ENCODE measurements around the gene VASH2.
"Not testable (repeated sequence)": the region's sequence is repeated elsewhere in the genome, so short reads cannot be mapped to it uniquely, and the experiment has no call there.

Gene VASH2

DNA sequence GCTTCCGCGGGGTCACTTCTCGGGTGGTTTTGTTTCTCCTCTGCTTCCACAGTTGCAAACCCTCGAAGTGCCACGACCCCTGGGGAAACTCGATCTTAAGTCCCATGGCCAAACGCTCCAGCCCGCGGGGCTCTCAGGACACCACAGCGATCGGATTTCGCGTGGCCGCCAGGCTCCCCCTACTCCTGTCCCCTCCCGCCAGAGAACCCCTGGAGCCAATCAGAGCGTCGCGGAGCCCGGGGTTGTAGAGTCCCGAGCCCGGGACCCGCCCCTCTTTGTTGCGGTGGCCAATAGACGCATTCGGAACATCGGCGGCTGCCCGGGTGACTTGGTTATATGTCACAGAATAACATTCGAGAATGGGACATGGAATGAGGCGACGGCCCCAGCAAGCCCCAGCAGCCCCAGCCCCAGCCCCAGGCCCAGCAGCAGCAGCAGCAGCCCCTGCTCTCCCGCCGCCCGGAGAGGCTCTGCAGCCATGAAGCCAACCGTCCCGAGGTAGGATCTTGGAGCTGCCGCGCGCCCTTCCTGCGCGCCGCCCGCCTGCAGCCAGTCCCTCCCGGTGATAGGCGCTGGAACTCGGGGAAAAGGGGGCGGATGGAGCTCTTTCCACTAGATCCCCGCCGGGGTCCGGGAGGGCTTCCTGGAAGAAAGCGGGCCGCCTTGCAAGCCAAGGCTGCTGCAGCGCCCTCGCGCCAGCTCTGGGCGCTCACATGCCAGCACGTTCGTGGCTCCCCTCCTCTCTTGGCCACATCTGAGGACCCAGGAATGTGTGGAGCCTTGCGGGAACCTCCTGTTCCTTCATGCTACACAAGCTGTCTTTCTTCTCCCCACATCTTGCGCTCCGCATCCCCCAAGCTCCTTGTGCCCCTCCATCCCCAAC, at the start of gene VASH2:
VASH2 (plus strand) TSS at position 299 of the 883 bp plus-strand sequence. CDS start 1,002 bp downstream, outside the sequence.
- peaks cover 29% of the 10 kb centered on the region for H3K36me3 ChIP-seq (ENCODE audit: insufficient read depth, low read length)
- H3K9me3 ChIP-seq (ENCODE audit: control insufficient read depth, insufficient read depth, low read length) = no peaks in the 10 kb centered on the region
- H3K4me1 ChIP-seq (ENCODE audit: insufficient read depth, low read length) = peaks cover 26% of the 10 kb centered on the region
- peak within 1 kb of the TSS; percentile 73 for H3K9ac ChIP-seq (ENCODE audit: low read depth, low read length)

DNA sequence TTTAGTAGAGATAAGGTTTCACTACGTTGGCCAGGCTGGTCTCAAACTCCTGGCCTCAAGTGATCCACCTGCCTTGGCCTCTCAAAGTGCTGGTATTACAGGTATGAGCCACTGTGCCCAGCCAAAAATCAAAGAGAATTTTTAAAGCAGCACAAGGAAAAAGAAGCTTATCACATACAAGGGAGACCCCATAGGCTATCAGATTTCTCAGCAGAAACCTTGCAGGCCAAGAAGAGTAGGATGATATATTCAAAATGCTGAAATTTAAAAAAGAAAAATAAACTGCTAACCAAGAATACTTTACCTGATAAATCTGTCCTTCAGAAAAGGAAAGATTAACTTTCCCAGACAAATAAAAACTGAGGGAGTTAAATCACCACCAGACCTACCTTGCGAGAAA, 49.1 kb upstream of the VASH2 start:
- Histone ChIP-seq H3K4me1 (ENCODE audit: insufficient read depth, low read length) (0 out of 2 replicates have a peak, but pooled peaks cover 3% of the 10 kb centered on the region), H3K36me3 (ENCODE audit: insufficient read depth, low read length) (peaks cover 36% of the 10 kb centered on the region), H3K9ac (ENCODE audit: low read depth, low read length) (no peak overlapping the region), H3K9me3 (ENCODE audit: control insufficient read depth, insufficient read depth, low read length) (peaks cover 48% of the 10 kb centered on the region)

DNA sequence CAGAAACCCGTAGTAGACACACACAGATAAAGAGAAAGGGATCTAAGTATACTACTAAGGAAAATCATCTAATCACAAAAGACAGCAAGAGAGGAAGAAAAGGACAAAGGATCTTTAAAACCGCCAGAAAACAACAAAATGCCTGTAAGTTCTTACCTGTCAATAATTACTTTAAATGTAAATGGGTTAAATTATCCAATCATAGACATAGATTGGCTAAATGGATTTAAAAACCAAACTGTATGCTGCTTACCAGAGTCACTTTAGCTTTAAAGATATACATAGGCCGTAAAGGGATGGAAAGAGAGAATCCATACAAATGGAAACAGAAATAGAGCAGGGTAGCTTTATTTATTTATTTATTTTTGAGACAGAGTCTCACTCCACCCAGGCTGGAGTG, 48.3 kb upstream of the VASH2 start:
- no peak overlapping the region for H3K9ac ChIP-seq (ENCODE audit: low read depth, low read length)
- peaks cover 48% of the 10 kb centered on the region for H3K9me3 ChIP-seq (ENCODE audit: control insufficient read depth, insufficient read depth, low read length)
- H3K36me3 ChIP-seq (ENCODE audit: insufficient read depth, low read length) = peaks cover 39% of the 10 kb centered on the region
- peaks cover 9% of the 10 kb centered on the region for H3K4me1 ChIP-seq (ENCODE audit: insufficient read depth, low read length)

DNA sequence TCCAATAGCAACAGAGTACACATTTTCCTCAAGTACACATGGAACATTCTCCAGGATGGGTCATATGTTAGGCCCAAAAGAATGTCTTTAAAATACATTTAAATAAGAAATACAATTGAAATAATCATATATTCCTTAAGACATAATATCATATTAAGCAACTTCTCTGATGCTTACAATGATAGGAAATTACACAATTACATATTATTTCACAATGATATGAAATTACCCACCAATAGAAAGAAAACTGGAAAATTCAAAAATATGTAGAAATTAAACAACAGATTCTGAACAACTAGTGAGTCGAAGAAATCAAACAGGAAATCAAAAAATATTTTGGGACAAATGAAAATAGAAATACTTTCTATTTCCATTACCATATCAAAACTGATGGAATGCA, 46.7 kb upstream of the VASH2 start:
- Histone ChIP-seq H3K36me3 (ENCODE audit: insufficient read depth, low read length) (peaks cover 33% of the 10 kb centered on the region), H3K9me3 (ENCODE audit: control insufficient read depth, insufficient read depth, low read length) (peaks cover 48% of the 10 kb centered on the region), H3K4me1 (ENCODE audit: insufficient read depth, low read length) (peaks cover 21% of the 10 kb centered on the region), H3K9ac (ENCODE audit: low read depth, low read length) (no peak overlapping the region)

DNA sequence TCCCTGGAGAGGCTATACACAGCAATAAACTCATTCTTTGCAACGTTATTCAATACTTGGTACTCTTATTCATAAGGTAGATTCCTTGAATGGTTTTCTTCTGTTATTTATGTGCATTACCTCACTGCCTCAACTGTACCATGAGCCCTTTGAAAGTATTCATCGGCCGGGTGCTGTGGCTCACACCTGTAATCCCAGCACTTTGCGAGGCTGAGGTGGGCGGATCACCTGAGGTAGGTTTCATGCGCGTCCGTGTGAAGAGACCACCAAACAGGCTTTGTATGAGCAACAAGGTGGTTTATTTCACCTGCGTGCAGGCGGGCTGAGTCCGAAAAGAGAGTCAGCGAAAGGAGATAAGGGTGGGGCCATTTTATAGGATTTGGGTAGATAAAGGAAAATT, 42.3 kb upstream of the VASH2 start:
- Histone ChIP-seq H3K4me1 (ENCODE audit: insufficient read depth, low read length) (peaks cover 22% of the 10 kb centered on the region), H3K9ac (ENCODE audit: low read depth, low read length) (peak overlapping the region; percentile 35; the same call in 1 of the 2 replicates), H3K36me3 (ENCODE audit: insufficient read depth, low read length) (peaks cover 21% of the 10 kb centered on the region), H3K9me3 (ENCODE audit: control insufficient read depth, insufficient read depth, low read length) (peaks cover 18% of the 10 kb centered on the region)

DNA sequence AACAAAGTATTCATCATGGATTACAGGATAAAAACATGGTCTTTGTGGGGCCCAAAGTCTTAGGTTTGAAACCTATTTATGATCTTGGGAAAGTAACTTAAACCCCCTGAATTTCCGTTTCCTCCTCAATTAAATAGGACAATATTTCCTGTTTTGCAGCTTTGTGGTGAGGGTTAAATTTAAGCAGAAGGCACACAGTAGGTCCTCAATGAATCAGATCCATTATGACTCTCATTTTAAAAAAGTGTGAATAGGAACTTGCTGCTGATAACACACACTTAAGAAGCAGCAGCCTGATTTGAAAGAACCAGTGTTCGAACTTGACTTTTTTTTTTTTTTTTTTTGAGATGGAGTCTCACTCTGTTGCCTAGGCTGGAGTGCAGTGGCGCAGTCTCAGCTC, 41.4 kb upstream of the VASH2 start:
- H3K36me3 ChIP-seq (ENCODE audit: insufficient read depth, low read length) = peaks cover 18% of the 10 kb centered on the region
- H3K9me3 ChIP-seq (ENCODE audit: control insufficient read depth, insufficient read depth, low read length) = peaks cover 15% of the 10 kb centered on the region
- peak overlapping the region; percentile 26; the same call in 1 of the 2 replicates for H3K9ac ChIP-seq (ENCODE audit: low read depth, low read length)
- peaks cover 22% of the 10 kb centered on the region for H3K4me1 ChIP-seq (ENCODE audit: insufficient read depth, low read length)

DNA sequence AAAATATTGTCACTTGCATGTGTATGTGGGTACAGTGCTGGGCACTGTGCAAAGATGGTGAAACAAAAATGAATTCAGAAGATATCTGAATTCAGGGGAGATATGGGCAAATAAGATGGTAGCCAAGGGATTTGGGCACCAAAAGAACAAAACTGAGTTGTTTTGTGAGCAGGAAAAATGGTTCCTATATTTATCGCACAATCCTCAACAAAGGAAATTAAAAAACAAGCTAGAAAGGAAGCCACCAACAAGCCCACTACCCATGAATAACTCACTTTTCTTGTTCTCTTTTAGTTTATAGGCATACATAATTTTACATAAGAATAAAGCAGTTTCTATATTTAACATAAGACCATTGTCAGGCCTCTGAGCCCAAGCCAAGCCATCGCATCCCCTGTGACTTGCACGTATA, 40.7 kb upstream of the VASH2 start:
- peak overlapping the region; percentile 46 for H3K9ac ChIP-seq (ENCODE audit: low read depth, low read length)
- peaks cover 24% of the 10 kb centered on the region for H3K4me1 ChIP-seq (ENCODE audit: insufficient read depth, low read length)
- H3K9me3 ChIP-seq (ENCODE audit: control insufficient read depth, insufficient read depth, low read length) = peaks cover 10% of the 10 kb centered on the region
- H3K36me3 ChIP-seq (ENCODE audit: insufficient read depth, low read length) = peaks cover 18% of the 10 kb centered on the region

DNA sequence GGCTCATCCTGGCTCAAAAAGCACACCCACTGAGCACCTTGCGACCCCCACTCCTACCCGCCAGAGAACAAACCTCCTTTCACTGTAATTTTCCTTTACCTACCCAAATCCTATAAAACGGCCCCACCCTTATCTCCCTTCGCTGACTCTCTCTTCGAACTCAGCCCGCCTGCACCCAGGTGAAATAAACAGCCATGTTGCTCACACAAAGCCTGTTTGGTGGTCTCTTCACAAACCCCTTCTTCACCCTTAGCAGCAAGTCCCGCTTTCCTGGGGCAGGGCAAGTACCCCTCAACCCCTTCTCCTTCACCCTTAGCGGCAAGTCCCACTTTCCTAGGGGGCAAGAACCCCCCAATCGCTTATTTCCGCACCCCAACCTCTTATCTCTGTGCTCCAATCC, 40.1 kb upstream of the VASH2 start:
- H3K9ac ChIP-seq (ENCODE audit: low read depth, low read length) = peak overlapping the region; percentile 48; the same call in 1 of the 2 replicates
- not testable (repeated sequence) for H3K9me3 ChIP-seq (ENCODE audit: control insufficient read depth, insufficient read depth, low read length)
- H3K36me3 ChIP-seq (ENCODE audit: insufficient read depth, low read length) = peaks cover 18% of the 10 kb centered on the region; the same call in 1 of the 2 replicates
- H3K4me1 ChIP-seq (ENCODE audit: insufficient read depth, low read length) = peaks cover 30% of the 10 kb centered on the region

DNA sequence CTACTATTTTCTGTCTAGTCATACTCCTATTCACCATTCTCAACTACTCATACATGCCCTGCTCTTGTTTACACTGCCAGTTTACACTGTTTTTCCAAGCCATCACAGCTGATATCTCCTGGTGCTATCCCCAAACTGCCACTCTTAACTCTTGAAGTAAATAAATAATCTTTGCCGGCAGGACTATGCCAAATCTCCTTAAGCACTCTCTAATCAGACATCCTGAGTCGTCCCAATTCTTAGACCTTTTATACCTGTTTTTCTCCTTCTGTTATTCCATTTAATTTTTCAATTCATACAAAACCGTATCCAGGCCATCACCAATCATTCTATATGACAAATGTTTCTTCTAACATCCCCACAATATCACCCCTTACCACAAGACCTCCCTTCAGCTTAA, 36.7 kb upstream of the VASH2 start:
- not testable (repeated sequence) for H3K9me3 ChIP-seq (ENCODE audit: control insufficient read depth, insufficient read depth, low read length); H3K36me3 ChIP-seq (ENCODE audit: insufficient read depth, low read length)
- Histone ChIP-seq H3K9ac (ENCODE audit: low read depth, low read length) (peak overlapping the region; percentile 50), H3K4me1 (ENCODE audit: insufficient read depth, low read length) (peaks cover 23% of the 10 kb centered on the region)

DNA sequence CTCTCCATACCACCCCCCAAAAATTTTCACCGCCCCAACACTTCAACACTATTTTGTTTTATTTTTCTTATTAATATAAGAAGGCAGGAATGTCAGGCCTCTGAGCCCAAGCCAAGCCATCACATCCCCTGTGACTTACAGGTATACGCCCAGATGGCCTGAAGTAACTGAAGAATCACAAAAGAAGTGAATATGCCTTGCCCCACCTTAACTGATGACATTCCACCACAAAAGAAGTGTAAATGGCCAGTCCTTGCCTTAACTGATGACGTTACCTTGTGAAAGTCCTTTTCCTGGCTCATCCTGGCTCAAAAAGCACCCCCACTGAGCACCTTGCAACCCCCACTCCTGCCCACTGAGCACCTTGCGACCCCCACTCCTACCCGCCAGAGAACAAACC, 36.2 kb upstream of the VASH2 start:
- H3K36me3 ChIP-seq (ENCODE audit: insufficient read depth, low read length); H3K9me3 ChIP-seq (ENCODE audit: control insufficient read depth, insufficient read depth, low read length): not testable (repeated sequence)
- H3K9ac ChIP-seq (ENCODE audit: low read depth, low read length) = peak overlapping the region; percentile 50; the same call in 1 of the 2 replicates
- H3K4me1 ChIP-seq (ENCODE audit: insufficient read depth, low read length) = peaks cover 24% of the 10 kb centered on the region

DNA sequence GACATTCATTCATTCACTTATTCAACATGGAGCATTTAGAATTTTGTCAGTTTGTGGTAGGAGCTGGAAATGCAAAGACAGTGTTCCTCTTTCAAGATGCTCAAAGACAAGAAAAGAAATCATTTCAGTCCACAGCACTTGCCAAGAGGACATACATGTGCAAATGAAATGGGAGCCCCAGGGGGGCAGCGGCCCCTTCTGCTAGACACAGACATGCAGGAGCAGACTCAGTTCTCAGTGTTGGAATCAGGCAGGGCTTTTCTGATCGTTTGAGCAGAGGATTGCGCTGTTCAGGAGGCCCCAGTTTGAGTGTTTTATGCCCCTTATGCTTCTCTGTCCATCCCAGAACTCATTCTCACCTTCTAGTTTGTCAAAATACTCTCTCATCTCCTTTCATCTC, 35.6 kb upstream of the VASH2 start:
- Histone ChIP-seq H3K9ac (ENCODE audit: low read depth, low read length) (peak overlapping the region; percentile 72), H3K4me1 (ENCODE audit: insufficient read depth, low read length) (peaks cover 25% of the 10 kb centered on the region), H3K9me3 (ENCODE audit: control insufficient read depth, insufficient read depth, low read length) (no peaks in the 10 kb centered on the region), H3K36me3 (ENCODE audit: insufficient read depth, low read length) (no peaks in the 10 kb centered on the region; the same call in 1 of the 2 replicates)

DNA sequence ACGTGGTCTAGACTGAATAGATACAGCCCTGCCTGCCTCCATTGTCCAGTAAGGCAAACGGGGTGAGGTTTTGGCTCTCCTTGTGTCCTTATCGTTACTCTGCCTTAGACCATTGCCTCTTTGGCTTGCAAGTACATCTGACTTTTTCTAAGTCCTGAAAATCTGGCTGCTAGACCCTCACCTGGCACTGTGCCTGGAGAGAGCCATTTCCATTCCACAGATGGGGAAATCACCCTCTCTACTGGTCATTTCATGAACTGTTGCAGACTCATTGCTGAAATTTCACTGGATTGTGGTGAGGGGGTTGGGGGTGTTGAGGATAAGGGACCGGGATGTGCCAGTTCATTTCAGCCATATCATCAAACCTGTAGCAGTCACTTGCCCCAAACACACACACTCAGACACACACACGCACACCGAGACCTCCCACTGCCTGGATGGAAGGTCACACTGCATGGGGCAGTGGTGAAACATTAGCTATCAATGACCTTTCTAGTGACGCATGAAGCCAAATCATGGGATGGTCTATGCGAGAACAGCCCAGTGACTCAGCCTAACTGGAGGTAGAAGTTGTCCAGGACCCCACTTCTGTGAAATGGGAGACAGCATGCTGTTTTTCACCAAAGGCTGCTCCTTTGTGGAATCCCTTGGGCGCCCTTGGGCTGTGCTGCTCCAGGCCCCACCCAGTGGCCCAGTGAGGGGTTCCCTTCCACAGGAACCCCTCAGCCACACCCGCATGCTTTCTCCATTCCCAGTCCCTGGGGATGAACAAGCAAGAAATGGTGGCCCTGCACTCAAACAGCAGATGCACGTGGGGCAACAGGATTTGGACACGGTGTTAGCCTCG, 34.9 kb upstream of the VASH2 start:
- Histone ChIP-seq H3K36me3 (ENCODE audit: insufficient read depth, low read length) (no peaks in the 10 kb centered on the region; the same call in 1 of the 2 replicates), H3K9ac (ENCODE audit: low read depth, low read length) (peak overlapping the region; percentile 72), H3K4me1 (ENCODE audit: insufficient read depth, low read length) (peaks cover 25% of the 10 kb centered on the region), H3K9me3 (ENCODE audit: control insufficient read depth, insufficient read depth, low read length) (no peaks in the 10 kb centered on the region)

DNA sequence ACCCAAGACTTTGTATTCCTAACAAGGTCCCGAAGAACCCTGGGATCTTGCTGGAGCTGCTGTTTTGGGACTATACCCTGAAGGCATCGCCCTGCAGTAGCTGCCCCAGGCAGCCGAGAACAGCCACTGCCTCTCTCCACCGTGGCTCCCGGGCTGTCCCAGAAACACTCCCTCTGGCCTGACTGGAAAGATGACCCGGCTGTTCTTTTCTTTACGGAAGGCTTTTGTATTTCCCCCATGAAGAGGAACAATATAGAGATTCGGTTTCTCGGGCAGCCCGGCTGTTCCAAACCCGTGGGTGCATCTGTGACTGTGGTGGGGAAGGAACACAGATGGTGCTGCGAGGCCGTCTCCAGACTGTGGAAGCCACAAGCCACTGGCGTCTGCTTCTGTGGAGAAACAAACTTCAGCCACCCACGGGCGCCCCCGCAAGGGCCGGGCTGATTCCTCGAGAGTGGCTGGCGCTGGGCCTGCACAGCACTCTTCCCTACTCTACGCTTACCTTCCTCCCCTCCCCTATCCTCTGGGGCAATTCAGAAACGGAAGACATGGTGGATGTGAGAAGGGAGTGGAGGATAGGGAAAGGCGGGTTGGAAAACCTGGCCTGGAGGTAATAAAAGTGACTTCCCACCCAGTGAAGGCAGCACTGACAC, 33.7 kb upstream of the VASH2 start:
- Histone ChIP-seq H3K9me3 (ENCODE audit: control insufficient read depth, insufficient read depth, low read length) (no peaks in the 10 kb centered on the region), H3K9ac (ENCODE audit: low read depth, low read length) (peak overlapping the region; percentile 72), H3K36me3 (ENCODE audit: insufficient read depth, low read length) (no peaks in the 10 kb centered on the region; the same call in 1 of the 2 replicates), H3K4me1 (ENCODE audit: insufficient read depth, low read length) (peaks cover 25% of the 10 kb centered on the region)

DNA sequence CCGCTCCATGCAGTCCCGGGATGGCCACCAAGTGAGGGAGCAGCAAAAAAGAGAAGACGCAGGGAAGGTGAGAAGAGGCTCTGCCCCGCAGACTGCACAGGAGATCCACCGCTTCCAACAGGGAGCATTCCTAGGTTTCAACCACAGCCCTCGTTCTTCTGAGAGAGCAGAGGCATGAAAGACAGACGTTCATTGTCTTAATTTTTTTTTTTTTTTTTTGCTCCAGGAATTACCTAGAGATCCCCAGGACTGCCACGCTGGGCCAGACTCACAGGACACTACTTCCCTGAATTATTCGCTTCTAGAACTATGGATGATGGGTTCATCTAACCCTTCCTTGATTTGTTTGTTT, 33.2 kb upstream of the VASH2 start:
- no peaks in the 10 kb centered on the region for H3K9me3 ChIP-seq (ENCODE audit: control insufficient read depth, insufficient read depth, low read length)
- peaks cover 25% of the 10 kb centered on the region for H3K4me1 ChIP-seq (ENCODE audit: insufficient read depth, low read length)
- no peaks in the 10 kb centered on the region; the same call in 1 of the 2 replicates for H3K36me3 ChIP-seq (ENCODE audit: insufficient read depth, low read length)
- H3K9ac ChIP-seq (ENCODE audit: low read depth, low read length) = peak overlapping the region; percentile 72

Measured in ES-I3 (cell line).